Measurements from ENCODE around the gene RFESD.
A peak's percentile ranks its signal among the peaks of the same experiment; 100 is the strongest.
"Not testable (repeated sequence)": the region's sequence is repeated elsewhere in the genome, so short reads cannot be mapped to it uniquely, and the experiment has no call there.

The RFESD gene

GRCh38 chr5:95646226-95646568 lies 380 bp upstream of the RFESD start:
- not testable (repeated sequence) for H3K27ac ChIP-seq (ENCODE audit: low read length, poor library complexity, severe bottlenecking); H2BK5ac ChIP-seq (ENCODE audit: low read depth, low read length, poor library complexity, severe bottlenecking); H3K18ac ChIP-seq (ENCODE audit: low read depth in 1 of 2, low read length in 2 of 2); H2BK12ac ChIP-seq (ENCODE audit: low read length in 2 of 2); H3K27me3 ChIP-seq (ENCODE audit: control insufficient read depth in 1 of 2, insufficient read depth in 1 of 2, low read length in 2 of 2); H3K14ac ChIP-seq (ENCODE audit: low read length in 2 of 2); H3K79me1 ChIP-seq (replicated peaks; ENCODE audit: low read length, poor library complexity, severe bottlenecking); H2BK15ac ChIP-seq (ENCODE audit: low read depth, poor library complexity, severe bottlenecking); H3K4ac ChIP-seq (ENCODE audit: low read depth in 1 of 2, low read length in 2 of 2); DNase-seq; H4K8ac ChIP-seq (ENCODE audit: low read length); H3K9me3 ChIP-seq (ENCODE audit: control insufficient read depth, low read length); H3K23ac ChIP-seq (ENCODE audit: low read length in 2 of 2); H4K91ac ChIP-seq (ENCODE audit: low read length); H2AK5ac ChIP-seq (ENCODE audit: low read length, severe bottlenecking); H2BK120ac ChIP-seq (ENCODE audit: low read depth, low read length); H3K36me3 ChIP-seq (ENCODE audit: control insufficient read depth in 1 of 2, insufficient read depth in 2 of 2, low read depth in 1 of 2, low read length in 2 of 2); H2AFZ ChIP-seq (ENCODE audit: low read depth, low read length); H3K4me1 ChIP-seq (ENCODE audit: control insufficient read depth, insufficient read depth, low read depth, low read length)
- 93% methylated on average over 13 of the region's 17 CpGs for WGBS
- Histone ChIP-seq H3K4me3 (ENCODE audit: insufficient read depth in 1 of 2, low read depth in 1 of 2, low read length in 2 of 2) (peak overlapping the region in 1 of 2 experiments; percentile 85), H3K9ac (ENCODE audit: low read length) (peak overlapping the region; percentile 94), H3K4me2 (ENCODE audit: low read length, poor library complexity, severe bottlenecking) (peak overlapping the region; percentile 1)

- no peak overlapping the region for H3K23ac ChIP-seq (ENCODE audit: low read length in 2 of 2)
- peak; percentile 28 for DNase-seq
- no peaks in the 10 kb centered on the region for H3K79me1 ChIP-seq (replicated peaks; ENCODE audit: low read length, poor library complexity, severe bottlenecking)
- no peak overlapping the region for H2AK5ac ChIP-seq (ENCODE audit: low read length, severe bottlenecking)
- no peak overlapping the region for H3K18ac ChIP-seq (ENCODE audit: low read depth in 1 of 2, low read length in 2 of 2)
- peaks cover 0 to 3% of the 10 kb centered on the region in 2 experiments for H3K36me3 ChIP-seq (ENCODE audit: control insufficient read depth in 1 of 2, insufficient read depth in 2 of 2, low read depth in 1 of 2, low read length in 2 of 2)
- no peak overlapping the region for H2BK15ac ChIP-seq (ENCODE audit: low read depth, poor library complexity, severe bottlenecking)
- H2AFZ ChIP-seq (ENCODE audit: low read depth, low read length): no peak overlapping the region
- H3K4ac ChIP-seq (ENCODE audit: low read depth in 1 of 2, low read length in 2 of 2): no peak overlapping the region
- no peaks in the 10 kb centered on the region for H3K9me3 ChIP-seq (ENCODE audit: control insufficient read depth, low read length)
- H2BK12ac ChIP-seq (ENCODE audit: low read length in 2 of 2): no peak overlapping the region
- peak overlapping the region; percentile 94 for H3K9ac ChIP-seq (ENCODE audit: low read length)
- no peak overlapping the region for H4K91ac ChIP-seq (ENCODE audit: low read length)
- peaks cover 2% of the 10 kb centered on the region for H3K4me1 ChIP-seq (ENCODE audit: control insufficient read depth, insufficient read depth, low read depth, low read length)
- 97% methylated on average over 8 of the region's 12 CpGs for WGBS
- H3K27me3 ChIP-seq (ENCODE audit: control insufficient read depth in 1 of 2, insufficient read depth in 1 of 2, low read length in 2 of 2): no peaks in the 10 kb centered on the region
- no peak overlapping the region for H2BK120ac ChIP-seq (ENCODE audit: low read depth, low read length)
- no peak overlapping the region for H3K27ac ChIP-seq (ENCODE audit: low read length, poor library complexity, severe bottlenecking)
- H4K8ac ChIP-seq (ENCODE audit: low read length): no peak overlapping the region
- H2BK5ac ChIP-seq (ENCODE audit: low read depth, low read length, poor library complexity, severe bottlenecking): no peak overlapping the region
- no peak overlapping the region for H3K4me3 ChIP-seq (ENCODE audit: insufficient read depth in 1 of 2, low read depth in 1 of 2, low read length in 2 of 2)
- H3K14ac ChIP-seq (ENCODE audit: low read length in 2 of 2): no peak overlapping the region
- no peak overlapping the region for H3K4me2 ChIP-seq (ENCODE audit: low read length, poor library complexity, severe bottlenecking)
These were observed 1.6 kb downstream of the RFESD start for GRCh38 chr5:95647886-95648860.

GRCh38 chr5:95649274-95649673 lies 2.7 kb downstream of the RFESD start:
- Histone ChIP-seq H3K4me2 (ENCODE audit: low read length, poor library complexity, severe bottlenecking) (no peak overlapping the region), H3K14ac (ENCODE audit: low read length in 2 of 2) (no peak overlapping the region), H2BK5ac (ENCODE audit: low read depth, low read length, poor library complexity, severe bottlenecking) (no peak overlapping the region), H2BK12ac (ENCODE audit: low read length in 2 of 2) (no peak overlapping the region), H3K4me3 (ENCODE audit: insufficient read depth in 1 of 2, low read depth in 1 of 2, low read length in 2 of 2) (no peak overlapping the region), H3K4ac (ENCODE audit: low read depth in 1 of 2, low read length in 2 of 2) (no peak overlapping the region), H4K8ac (ENCODE audit: low read length) (no peak overlapping the region), H3K27me3 (ENCODE audit: control insufficient read depth in 1 of 2, insufficient read depth in 1 of 2, low read length in 2 of 2) (no peaks in the 10 kb centered on the region), H3K9me3 (ENCODE audit: control insufficient read depth, low read length) (no peaks in the 10 kb centered on the region), H2BK120ac (ENCODE audit: low read depth, low read length) (no peak overlapping the region), H3K23ac (ENCODE audit: low read length in 2 of 2) (no peak overlapping the region), H2AK5ac (ENCODE audit: low read length, severe bottlenecking) (no peak overlapping the region), H3K79me1 (replicated peaks; ENCODE audit: low read length, poor library complexity, severe bottlenecking) (no peaks in the 10 kb centered on the region), H4K91ac (ENCODE audit: low read length) (no peak overlapping the region), H3K18ac (ENCODE audit: low read depth in 1 of 2, low read length in 2 of 2) (no peak overlapping the region), H3K4me1 (ENCODE audit: control insufficient read depth, insufficient read depth, low read depth, low read length) (peaks cover 2% of the 10 kb centered on the region), H3K27ac (ENCODE audit: low read length, poor library complexity, severe bottlenecking) (no peak overlapping the region), H2AFZ (ENCODE audit: low read depth, low read length) (no peak overlapping the region), H3K9ac (ENCODE audit: low read length) (no peak overlapping the region), H2BK15ac (ENCODE audit: low read depth, poor library complexity, severe bottlenecking) (no peak overlapping the region), H3K36me3 (ENCODE audit: control insufficient read depth in 1 of 2, insufficient read depth in 2 of 2, low read depth in 1 of 2, low read length in 2 of 2) (peaks cover 0 to 3% of the 10 kb centered on the region in 2 experiments)
- no peak for DNase-seq

- Histone ChIP-seq H3K79me1 (replicated peaks; ENCODE audit: low read length, poor library complexity, severe bottlenecking) (no peaks in the 10 kb centered on the region), H2BK12ac (ENCODE audit: low read length in 2 of 2) (no peak overlapping the region), H2BK5ac (ENCODE audit: low read depth, low read length, poor library complexity, severe bottlenecking) (no peak overlapping the region), H3K14ac (ENCODE audit: low read length in 2 of 2) (no peak overlapping the region), H3K27me3 (ENCODE audit: control insufficient read depth in 1 of 2, insufficient read depth in 1 of 2, low read length in 2 of 2) (no peaks in the 10 kb centered on the region), H3K4me3 (ENCODE audit: insufficient read depth in 1 of 2, low read depth in 1 of 2, low read length in 2 of 2) (no peak overlapping the region), H3K36me3 (ENCODE audit: control insufficient read depth in 1 of 2, insufficient read depth in 2 of 2, low read depth in 1 of 2, low read length in 2 of 2) (peaks cover 0 to 3% of the 10 kb centered on the region in 2 experiments), H3K4me1 (ENCODE audit: control insufficient read depth, insufficient read depth, low read depth, low read length) (peaks cover 2% of the 10 kb centered on the region), H3K18ac (ENCODE audit: low read depth in 1 of 2, low read length in 2 of 2) (no peak overlapping the region), H3K4ac (ENCODE audit: low read depth in 1 of 2, low read length in 2 of 2) (no peak overlapping the region), H3K9me3 (ENCODE audit: control insufficient read depth, low read length) (no peaks in the 10 kb centered on the region), H3K9ac (ENCODE audit: low read length) (no peak overlapping the region), H4K8ac (ENCODE audit: low read length) (no peak overlapping the region), H2BK120ac (ENCODE audit: low read depth, low read length) (no peak overlapping the region), H2AK5ac (ENCODE audit: low read length, severe bottlenecking) (no peak overlapping the region), H2BK15ac (ENCODE audit: low read depth, poor library complexity, severe bottlenecking) (no peak overlapping the region), H3K4me2 (ENCODE audit: low read length, poor library complexity, severe bottlenecking) (no peak overlapping the region), H3K27ac (ENCODE audit: low read length, poor library complexity, severe bottlenecking) (no peak overlapping the region), H3K23ac (ENCODE audit: low read length in 2 of 2) (no peak overlapping the region), H2AFZ (ENCODE audit: low read depth, low read length) (no peak overlapping the region), H4K91ac (ENCODE audit: low read length) (no peak overlapping the region)
- DNase-seq: no peak
These were observed 3.5 kb downstream of the RFESD start for GRCh38 chr5:95649842-95650620.

All from mesenchymal stem cell (in vitro differentiated cells and primary cell).